Measurements from ENCODE around the gene METTL25.

GRCh38 chr12:82468563-82468962 lies 110.2 kb downstream of the METTL25 start:
- TF ChIP-seq CTCF (IDR thresholded peaks at IDR 0.05; ENCODE audit: low read length) (no peak), EZH2 (optimal IDR thresholded peaks at IDR 0.05; ENCODE audit: low read depth, low read length) (no peak), EZH2phosphoT487 (IDR thresholded peaks at IDR 0.05; ENCODE audit: low read length) (no peak)
